HG03175 (cell line): ENCODE data around the gene VWC2L.

Experiments
- ATAC-seq: cut with Tn5 transposase; IDR thresholded peaks from one replicate; pipeline ENCODE4 v1.9.1; 2021; ENCODE audit warnings: mild to moderate bottlenecking, moderate library complexity; ENCODE audit not compliant: unreplicated experiment

Gene VWC2L

GRCh38 chr2:214410918-214411554 is at the start of gene VWC2L:
Gene VWC2L (plus strand): TSS chr2:214411054. CDS start chr2:214414194, 3,140 bp downstream.
- ATAC-seq: no peak

DNA sequence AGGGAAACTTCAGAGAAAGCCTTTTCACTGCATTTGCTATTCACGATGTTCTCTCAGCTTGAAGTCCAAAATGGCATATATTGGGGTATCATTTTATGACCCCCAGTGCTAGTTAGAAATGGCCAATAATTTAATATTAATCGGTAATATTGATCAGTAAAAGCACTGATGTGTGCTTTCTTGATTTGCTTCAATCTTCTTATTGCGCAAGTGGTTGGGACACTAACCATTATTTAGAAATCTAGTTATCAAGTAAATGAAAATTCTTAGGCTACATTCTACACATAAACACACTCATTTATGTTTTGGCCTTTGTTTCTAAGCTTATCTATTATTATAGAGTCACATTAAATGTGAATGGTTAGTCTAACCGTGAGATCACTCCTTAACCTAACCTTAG is 49.7 kb upstream of the VWC2L start:
- no peak for ATAC-seq

DNA sequence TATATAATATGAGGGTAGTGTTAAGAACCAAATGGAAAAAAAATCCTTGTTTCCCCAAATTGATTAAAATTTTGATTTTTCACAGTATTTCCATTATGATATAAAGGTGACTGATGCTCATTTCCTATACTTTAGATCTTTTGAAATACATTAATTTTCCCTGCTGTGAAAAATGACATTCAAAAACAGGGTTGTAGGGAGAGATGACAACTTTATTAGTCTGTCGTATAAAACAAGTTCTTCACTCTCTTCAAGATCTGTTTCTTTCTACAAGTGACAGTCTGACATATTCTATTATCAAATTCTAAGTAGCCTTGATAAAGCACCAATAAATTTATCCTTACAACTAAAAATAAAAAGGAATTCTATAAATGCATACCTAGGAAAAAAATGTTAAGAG is 45.3 kb upstream of the VWC2L start:
- no peak for ATAC-seq

GRCh38 chr2:214367171-214367570 is 43.7 kb upstream of the VWC2L start:
- no peak for ATAC-seq

DNA sequence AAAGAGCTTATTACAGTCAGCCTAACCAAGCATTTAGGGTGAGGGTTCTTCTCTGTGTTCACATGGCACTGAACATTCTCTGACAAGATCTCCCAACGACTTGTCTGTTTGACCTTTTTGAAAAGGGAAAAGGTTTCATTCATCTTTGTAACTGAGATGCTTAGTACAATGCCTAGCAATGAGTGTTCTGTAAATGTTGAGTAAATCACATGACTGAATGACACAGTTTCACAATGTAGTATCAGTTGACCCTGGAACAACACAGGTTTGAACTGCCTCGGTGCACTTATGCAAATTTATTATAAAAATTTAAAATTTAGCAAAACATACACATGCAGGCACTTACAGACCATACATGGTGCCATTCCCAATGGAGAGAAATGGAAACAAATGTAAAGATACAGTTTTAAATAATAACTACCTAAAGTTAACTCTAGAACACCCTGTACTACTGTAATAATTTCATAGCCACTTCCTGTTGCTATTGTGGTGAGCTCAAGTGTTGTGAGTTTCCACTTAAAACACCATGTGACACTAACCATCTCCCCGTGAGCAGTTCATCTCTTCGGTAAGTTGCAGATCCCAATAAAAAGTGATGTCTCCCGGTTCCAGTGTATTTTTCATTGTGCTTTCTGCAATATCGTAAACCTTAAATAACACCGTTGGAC is 34.1 kb upstream of the VWC2L start:
- no peak for ATAC-seq

GRCh38 chr2:214377286-214377624 is 33.6 kb upstream of the VWC2L start:
- no peak for ATAC-seq

DNA sequence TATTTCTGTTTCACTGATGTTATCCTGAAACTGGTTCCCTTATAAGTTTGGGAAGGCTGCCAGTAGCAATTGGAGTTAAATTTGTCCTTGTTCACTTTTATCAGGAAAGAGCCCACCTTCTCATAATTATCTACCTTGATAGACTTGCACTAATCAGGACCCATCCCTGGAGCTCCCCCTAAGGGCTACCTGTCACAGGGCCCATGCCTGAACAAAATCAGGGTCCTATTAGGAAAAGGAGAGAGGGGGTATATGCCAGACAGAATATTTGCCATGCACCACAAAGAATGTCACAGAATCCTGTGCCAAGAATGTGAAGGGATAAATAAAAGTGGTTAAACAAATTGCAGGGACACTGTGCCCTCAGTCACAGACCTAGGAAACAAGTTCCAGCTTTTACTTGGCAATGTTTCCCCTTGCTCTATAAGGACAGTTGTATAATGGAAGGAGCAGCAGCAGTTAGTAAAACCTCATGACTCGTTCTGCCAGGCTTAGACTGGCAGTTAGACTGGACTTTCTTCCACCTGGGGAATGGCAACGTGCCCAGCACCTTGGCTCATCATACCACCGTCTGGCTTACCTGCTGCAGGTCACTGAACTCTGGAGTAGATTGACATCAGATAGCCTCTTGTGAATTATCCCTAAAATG is 32.3 kb upstream of the VWC2L start:
- ATAC-seq: no peak

GRCh38 chr2:214379227-214379626 is 31.6 kb upstream of the VWC2L start:
- no peak for ATAC-seq

DNA sequence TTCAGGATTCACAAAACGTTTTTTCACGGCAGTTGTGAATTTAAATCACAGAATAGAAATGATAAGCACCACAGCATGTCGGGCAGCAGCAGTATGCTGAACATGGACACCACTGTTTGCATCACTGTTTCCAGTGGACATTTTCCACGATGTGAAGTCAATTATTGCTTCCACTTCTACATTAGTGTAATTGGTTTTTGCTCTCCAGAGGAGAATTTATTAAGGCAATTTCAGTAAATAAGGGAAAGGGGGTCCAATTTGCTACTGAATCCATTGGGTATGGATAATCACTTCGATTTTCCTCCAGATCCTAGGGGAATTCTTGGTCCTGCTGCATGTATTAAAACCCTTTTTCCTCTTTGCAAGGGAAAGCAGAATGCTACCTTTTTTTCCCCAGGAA is 30.2 kb upstream of the VWC2L start:
- ATAC-seq: no peak

DNA sequence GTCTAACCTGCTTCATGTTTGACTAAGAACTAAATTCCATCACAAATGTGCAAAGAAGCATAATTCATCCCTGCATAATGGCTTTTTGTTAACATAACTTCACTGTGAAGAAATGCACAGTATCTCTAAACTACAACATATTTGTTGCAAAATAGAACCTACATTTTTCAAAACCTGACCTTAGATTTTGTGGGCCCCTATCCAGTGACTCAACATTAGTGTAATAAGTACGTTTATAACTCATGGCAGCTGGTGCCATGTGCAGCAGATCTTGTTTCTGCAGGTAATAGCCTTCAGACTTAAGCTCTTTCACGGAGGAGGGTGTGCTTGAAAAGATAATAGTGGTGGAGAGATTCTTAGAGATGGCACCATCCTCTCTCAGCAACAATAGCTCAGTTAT is 28.6 kb upstream of the VWC2L start:
- ATAC-seq: no peak

- ATAC-seq: no peak
Observed at GRCh38 chr2:214386720-214387119, 24.1 kb upstream of the VWC2L start.

GRCh38 chr2:214389334-214389733 is 21.5 kb upstream of the VWC2L start:
- no peak for ATAC-seq

DNA sequence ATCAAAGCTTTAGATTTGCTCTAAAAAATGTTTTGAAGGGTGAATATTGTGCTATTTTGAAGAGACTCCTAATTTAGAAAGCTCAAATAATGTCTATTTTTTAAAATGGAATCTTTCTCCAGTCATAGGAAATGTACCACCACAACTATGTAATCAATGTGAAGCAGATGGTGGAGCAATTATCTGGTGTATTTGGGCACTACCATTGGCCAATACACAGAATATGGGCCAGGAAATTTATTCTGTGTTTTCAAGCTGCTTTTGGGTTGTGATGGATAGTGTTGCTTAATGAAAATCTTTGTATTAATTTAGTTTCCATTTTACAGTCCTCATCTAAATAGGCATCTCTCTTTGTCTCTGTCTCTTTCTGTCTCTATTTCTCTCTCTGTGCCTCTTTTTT is 17.1 kb upstream of the VWC2L start:
- no peak for ATAC-seq

DNA sequence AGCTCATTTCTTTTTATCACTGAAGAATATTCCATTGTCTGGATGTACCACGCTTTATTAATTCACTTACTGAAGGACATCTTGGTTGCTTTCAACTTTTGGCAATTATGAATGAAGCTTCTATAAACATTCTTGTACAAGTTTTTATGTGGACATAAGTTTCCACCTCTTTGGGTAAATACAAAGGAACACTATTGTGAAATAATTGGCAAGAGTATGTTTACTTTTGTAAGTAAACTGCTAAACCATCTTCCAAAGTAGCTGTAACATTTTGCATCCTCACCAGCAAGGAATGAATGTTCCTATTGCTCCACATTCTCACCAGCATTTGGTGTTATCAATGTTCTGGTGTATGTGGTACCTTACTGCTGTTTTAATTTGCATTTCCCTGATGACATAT is 15.8 kb upstream of the VWC2L start:
- ATAC-seq: no peak

DNA sequence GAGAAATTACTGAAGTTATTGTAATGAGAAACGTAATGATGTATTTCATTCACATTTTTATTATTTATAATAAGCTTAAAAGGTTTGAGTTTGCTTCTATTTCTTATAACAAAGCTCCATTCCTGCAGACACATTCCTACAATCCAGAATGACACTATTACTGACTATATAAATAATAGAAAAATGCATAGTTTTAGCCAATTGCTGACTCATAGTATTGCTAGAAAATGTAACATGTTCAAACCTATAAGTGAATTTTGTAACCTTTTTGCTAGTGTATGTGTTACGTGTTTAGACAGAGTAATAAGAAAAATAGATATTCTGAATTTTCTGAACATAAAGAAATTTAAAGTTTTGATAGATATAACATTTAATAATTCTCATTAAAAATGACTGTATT is 9.3 kb upstream of the VWC2L start:
- ATAC-seq: no peak

- no peak for ATAC-seq
Observed at GRCh38 chr2:214410128-214410775, 602 bp upstream of the VWC2L start.

GRCh38 chr2:214412679-214413078 is 1.8 kb downstream of the VWC2L start:
- no peak for ATAC-seq

DNA sequence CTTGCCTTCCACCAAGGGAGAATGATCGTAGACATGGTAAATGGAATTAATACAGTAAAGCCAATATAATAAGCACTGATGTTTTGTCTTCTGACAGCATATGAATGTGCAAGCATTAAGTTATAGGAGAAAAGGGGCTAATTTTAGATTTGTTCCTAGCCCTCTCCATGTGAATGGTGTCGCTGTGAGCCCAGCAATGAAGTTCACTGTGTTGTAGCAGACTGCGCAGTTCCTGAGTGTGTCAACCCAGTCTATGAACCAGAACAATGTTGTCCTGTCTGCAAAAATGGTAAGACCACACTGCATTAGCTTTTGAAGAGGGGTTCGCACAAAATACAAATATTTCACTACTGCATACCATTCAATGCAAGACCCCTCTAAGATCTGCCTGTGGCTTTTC is 25.6 kb downstream of the VWC2L start:
- no peak for ATAC-seq

DNA sequence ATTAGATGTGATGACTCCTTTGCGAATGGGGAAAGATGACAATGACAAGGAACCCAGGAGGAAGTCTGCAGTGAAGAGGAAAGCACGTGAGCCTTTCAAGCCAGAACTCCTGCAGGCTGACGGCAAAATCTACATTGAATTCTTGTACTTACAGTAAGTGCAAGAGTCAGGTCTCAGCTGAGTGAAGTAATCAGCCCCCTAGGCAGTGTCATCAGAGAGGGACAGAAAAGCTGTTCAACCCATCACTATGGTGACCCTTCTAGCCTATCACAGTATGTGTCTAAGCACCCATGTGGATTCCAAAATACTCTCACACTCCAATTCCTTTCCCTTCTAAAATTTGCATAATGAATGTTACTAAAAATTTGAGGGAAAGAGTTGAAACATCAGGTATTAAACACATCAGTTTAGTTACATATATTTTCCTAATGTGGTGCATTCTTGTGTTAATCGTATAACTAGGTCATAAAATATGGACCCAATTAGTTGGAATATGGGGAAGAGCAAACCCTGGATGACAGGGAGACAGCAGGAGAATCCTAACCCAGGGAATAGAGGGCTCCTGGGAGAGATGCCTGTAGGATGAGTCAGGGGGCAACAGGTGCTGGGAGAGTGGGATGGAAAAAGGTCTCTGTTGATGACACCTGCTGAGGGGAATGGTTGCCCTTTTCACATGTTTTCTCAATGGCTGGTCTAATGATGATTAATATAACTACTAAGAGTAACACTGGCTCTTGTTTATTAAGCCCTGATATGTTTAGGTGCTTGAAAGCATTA is 39.5 kb downstream of the VWC2L start:
- ATAC-seq: no peak

- ATAC-seq: no peak
Observed at GRCh38 chr2:214451516-214452275, 40.8 kb downstream of the VWC2L start.
